ENCODE results near the gene TTC34.

Gene TTC34

DNA sequence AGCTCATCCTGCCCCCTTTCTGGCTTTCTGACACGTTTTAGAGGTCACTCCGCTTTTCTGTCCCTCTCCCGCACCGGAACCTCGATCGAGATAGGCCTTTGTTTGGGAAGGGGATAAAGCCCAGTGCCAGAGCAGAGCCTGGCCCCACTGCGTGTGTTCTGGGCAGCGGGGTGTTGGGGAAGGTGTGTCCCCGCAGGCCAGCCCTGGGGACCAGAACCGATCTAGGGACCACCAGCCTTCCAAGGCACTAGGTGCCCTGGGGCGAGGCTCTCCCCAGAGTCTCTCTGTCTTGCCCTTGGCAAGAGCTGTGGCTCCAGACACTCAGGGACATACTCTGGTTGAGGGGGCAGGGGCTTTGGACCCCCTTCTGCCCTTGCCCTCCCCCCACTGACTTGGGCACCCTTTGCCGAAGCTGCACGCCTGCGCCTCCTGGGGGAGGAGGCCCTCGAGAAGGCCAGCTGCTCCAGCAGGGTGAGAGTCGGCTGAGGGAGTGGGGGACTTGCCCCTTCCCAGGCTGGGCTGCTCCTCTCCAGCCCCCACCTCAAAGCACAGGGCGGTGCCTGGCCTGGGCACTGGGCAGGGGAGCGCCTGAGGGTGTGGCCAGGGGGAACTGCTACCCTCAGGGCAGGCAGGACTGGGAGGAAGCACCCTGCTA is 198.5 kb downstream of the TTC34 start:
- DNase-seq = no peak

DNA sequence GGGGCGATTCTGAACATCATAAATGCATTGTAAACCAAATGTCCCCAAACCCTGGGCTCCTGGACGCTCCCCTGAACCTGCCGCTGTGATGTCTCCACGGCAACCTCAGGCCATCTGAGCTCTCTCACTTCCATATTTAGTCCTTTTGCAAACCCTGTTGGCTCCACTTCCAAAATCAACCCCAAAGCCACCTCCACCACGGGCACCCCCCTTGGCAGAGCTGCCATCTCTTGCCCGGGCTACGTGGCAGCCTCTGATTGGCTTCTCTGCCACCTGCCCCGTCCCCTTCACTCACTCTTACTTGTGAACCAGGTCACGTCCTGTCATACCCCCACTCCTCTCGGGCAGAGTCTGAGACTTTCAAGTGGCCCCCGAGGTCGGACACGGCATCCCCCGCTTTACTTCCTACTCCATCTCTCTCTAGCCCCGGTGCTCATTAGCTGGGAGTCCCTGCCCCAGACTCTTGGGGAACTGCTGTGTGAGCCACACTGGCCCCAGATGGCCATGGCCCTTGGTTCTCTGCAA is 199.1 kb downstream of the TTC34 start:
- no peak for DNase-seq

DNA sequence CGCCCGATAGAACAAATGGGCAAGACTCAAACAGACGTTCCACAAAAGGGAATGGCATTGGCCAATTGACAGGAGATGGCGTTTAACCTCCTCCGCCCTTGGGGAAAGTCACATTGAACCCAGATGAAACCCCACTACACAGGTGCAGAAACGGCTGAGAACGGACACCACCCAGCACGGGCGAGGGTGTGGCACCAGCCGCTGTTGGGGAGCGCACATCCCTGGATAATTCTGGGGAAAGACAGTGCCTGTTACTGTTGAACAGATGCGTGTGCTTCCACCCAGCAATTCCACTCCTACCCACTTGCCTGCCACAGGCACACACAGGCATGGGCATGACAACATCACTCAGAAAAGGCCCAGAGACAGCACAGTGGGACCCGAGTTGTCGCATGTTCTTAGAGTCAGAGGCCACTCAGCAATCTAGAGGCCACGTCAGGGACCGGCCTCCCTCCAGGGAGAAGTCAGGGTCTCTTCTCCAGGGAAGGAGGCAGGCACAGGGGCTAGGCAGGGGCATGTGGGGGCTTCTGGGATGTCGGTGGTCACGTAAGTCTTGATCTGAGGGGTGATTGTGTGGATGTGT is 199.7 kb downstream of the TTC34 start:
- DNase-seq = no peak

DNA sequence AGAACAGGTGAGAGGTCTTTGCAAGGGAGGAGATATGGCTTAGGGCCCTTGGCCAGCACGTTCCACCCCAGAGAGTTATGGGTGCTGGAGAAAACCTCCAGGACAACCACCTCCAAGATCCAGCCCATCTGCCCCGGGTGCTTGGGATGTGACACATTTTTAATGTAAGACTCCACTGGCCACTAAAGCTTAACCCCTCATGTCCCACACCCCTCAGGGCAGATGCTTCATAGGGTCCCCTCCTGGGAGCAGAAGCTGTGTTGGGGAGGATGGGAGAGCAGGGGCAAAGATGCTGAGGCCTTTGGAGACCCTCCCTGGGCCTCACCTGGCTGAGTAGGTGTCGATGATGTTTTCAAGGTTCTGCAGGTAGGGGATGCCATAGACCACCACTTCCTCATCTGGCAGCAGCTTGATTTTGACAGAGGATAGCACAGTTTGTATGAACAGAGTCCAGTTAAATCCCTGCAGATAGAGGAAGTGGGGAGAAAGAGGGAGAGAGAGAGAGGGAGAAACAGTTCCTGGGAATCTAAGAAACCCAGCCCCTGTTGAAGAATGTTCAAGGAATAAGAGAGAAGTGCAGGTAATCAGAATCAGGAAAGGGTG is 203.1 kb downstream of the TTC34 start:
- no peak for DNase-seq

DNA sequence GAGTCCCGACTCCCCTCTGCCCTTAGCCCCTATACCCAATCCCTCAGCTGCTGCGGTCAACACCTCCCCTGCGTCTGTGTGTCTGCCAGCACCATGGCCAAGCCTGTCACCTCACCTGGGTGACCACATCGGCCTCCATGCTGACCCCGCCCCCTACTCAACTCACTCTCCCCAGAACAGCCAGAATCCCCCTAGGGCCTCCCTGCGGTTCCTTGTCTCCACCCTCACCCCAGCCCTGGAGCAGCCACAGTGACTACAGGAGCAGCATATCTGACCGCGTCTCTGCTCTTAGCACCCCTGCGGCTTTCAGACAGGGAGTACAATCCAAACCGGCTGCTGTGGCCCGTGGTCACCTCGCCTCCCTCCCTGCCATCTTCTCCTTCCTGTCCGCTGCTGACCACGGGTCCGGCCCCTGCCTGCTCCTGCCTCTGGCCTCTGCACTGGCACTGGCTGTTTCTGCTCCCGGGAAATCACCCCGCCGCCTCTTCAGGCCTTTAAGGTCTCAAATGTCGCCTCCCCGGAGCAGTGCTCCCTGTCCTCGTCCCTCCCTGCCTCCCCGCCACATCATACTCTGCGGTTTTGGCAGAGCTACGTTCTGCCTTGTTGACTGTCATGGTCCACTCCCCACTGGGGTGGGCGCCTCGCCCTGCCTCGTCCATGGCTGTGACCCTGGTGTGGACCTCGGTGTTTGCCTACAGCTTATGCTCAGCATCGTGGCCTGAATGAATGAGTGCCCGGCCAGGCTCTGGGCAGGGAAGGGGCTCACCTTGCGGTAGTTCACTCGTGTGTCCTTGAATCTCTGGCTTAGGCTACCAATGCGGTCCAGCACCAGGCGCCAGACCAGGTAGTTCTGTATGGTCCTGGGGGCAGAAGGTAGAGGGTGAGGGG is 203.8 kb downstream of the TTC34 start:
- DNase-seq = no peak

DNA sequence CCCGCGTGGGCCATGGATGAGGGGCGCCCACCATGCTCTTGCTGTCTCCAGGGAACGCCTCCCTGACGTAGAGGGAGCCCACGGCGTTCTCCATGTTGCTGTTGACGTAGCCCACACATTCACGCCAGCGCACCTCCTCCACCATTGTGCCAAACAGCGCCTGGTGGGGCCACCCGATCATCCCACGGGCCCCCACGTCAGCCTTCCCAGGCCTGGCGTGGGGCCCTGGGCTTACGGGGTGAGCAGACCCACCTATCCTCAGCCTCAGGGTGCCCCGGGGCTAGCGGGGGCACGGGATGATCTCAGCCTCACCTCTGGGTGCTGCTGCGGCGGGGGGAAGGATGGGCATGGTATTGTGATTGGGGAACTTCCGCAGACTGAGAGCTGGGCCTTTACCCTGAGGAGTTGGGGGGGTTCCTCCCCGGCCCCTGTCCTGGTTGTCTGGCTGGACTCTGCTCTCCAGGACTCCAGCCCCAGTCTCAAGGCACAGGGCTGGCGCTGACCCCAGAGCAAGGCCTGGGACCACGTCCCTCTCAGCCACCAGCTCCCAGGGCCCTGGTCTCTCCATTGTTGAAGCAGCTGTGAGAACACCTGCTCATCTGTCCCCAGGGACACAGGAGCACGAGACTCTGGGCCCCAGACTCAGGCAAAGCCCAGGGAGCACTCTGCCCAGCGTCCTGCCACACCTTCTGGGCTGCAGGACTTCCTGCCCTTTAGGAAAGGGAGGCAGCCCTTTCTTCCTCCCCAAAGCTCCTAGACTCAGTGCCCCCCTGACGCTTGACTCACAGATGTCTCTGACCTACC is 204.8 kb downstream of the TTC34 start:
- DNase-seq = no peak

DNA sequence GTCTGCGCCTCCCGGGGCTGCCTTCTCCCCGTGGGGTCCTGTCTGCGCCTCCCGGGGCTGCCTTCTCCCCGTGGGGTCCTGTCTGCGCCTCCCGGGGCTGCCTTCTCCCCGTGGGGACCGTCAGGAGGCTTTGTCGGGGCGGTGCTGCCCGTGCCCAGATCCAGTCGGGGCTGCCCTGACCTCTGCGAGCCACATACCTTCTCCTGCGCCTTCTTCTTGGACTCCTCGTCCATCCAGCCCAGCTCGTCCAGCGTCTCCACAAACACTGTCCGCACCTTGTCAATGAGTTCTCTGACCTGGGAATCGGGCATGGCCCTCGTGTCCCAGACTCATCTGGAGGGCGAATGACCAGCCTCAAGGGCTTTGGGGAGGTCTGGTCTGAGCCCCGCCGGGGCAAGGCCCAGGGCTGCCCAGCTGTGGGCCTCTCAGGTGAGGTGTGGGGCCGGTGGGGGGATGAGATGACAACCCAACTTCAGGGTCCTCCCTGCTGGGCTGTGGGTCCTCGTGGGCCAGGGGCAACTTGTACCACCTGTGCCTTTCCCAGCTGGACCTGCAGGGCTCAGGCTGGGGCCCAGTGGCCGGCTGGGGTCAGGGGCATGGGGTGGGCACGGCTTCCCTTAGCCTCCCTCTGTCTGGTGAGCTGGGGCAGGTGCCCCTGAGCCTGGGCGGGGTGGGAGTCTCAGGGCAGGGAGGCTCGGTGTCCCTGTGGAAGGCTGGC is 205.5 kb downstream of the TTC34 start:
- DNase-seq = no peak

DNA sequence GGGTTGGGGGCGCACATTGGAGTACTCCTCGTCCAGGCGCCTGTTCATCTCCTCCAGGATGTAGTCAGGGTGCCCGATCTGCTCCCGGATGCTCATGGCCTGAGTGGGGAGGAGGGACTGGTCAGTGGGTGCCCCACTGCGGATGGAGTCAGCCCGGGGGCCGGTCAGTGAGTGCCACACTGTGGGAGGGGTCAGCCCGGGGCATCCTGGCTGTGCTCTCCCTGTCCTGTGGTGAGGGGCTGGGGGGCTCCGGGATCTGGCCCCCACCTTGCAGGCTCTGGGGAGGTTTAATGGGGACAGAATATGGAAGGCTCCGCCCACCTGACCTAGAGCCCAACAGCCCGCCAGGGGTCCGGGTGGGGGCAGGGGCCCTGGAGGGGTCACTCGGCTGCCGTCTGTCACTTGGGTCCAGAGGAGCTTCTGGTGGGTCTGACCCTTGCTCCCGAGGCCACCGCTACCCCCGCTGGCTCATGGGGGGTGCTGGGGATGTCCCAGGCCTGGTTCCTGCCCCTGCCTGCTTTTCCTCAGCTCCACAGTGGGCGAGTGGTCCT is 206.2 kb downstream of the TTC34 start:
- DNase-seq = no peak

DNA sequence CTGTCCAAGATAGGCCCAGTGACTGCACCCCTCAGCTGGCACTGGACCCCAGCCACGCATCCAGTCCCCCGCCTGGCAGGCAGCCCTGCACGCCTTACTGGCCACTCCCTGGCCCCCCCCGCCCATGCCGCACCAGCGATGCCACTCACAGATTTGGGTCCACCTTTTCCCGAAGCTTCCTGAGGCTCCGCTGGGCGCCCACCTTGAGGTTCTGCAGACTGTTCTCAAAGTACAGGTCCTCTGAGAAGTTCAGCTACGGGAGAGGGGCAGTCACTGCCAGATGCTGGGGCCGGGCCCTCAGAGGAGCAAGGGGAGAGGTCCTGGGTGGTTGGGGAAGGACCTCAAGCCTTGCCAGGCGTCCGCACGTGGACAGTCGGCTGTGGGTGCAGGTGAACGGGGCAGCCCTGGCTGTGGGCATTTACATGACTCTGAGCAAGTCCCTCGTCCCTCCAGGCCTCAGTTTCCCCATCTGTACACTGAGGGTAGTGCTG is 206.8 kb downstream of the TTC34 start:
- no peak for DNase-seq

DNA sequence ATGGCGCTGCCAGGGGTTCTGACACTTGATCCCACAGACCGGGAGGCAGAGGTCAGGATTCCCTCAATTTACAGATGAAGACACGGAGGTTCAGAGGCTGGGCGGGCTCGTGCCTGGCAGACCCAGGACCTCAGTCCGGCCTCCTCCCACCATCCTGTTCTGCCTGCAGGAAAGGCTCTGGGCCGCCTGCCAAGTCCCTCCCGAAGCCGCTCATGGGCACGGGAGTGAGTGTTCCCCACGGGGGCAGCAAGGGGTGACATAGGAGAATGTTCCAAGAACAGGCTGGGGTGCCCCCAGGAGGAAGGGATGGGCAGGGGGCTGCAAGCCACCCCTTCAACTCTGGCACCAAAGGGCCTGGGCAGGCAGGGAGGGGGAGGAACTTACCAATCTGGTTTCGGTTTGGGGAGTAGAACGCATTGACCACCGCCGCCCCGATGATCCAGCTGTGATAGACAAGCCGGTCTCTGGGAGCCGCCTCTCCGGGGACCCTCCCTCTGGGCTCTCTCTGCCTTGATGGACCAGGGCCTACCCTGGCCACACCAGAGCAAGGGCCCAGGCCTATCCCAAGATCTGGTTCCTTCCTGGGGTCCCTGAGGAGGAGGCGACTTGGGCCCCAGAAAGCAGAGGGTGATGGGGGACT is 207.4 kb downstream of the TTC34 start:
- no peak for DNase-seq

DNA sequence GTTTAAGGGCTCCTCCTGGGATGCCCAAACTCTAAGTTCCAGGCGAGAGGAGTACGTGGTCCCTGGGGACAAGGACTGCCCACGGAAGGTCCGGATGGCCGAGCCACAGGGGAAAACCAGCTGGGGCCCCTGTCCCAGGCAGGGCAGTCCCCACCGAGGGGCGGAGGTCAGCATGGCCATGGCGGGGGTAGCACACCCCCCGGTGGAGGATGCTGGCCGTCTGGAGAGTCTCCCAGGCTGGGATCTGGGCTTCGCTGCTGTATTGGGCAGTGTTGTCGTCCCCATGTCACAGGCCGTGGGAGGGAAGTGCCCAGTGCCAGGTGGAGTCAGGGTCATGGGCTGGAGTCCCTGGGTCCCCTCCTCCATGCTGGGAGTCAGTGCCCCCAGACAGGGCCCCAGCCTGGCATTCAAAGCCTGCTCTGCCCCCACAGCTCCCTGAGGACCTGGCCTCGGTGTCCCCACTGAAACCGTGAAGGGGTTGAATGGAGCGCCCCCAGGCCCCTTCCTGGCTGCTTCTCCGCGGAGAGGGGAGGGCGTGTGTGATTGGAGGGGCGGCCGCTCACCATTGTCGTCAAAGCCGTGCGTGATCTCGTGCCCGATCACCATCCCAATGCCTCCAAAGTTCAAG is 208.1 kb downstream of the TTC34 start:
- DNase-seq = no peak

DNA sequence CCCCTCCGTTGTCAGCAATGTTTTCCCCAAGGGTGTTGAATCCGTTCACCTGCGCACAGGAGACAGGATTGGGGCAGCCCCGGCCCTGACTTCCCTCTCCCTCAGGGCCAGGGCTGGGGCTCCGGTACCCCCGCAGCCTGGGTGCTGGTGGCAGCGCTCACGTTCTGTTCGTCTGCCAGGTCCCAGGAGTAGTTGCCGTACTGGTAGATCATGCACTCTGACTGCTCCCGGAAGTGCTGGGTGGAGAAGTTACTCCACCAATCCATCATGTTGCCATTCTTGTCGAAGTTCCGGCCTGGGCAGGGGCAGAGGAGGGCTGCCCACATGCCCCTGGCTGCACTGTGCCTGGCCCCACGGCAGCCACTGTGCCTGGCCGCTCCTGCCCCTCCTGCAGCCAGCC is 208.8 kb downstream of the TTC34 start:
- DNase-seq = no peak

DNA sequence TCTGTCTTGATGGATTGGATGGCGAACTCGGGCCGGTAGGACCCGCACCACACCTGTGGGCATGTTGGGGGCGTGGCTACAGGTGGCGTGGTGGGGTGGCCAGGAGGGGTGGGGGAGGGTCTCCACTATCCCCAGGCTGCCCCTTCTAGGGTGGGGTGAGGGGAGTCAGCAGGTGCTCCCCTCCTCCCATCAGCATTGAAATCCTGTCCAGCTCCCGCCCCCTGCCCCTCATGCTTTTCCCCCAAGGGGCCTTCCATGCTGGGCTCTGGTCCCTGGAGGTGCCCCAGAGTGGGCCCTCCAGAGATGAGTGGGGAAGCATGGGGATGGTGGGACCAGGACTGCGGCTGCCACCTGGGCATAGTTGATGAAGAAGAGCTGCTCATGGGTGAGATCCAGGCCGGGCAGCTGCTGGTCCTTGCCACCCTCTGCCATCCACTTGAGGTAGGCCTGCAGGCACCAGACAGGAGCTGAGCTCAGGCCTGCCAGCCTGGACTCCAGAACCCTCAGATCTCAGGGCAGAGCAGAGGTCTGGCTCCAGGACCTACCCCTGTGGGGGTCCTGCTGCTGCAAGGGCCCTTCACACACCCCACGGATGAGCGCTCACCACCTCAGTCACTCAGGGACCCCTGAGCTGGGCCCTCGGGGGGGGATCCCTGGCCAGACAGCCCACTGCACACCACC is 209.8 kb downstream of the TTC34 start:
- DNase-seq = no peak

DNA sequence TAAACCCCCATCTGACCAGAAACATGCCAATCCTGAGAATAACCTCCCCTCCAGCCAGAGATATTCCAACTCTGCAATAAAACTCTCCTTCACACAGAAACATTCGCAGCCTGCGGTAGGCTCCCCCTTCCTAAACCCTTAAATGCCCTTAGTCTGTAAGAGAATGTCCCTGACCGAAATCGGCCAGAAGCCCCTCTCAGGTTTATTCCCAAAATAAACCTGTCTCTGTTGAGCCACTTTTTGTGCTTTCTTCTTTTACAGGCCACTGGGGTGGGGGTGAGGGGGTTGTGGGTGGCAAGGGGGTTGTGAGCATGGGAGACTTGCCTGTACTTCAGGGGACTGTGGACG is 210.3 kb downstream of the TTC34 start:
- no peak for DNase-seq

DNA sequence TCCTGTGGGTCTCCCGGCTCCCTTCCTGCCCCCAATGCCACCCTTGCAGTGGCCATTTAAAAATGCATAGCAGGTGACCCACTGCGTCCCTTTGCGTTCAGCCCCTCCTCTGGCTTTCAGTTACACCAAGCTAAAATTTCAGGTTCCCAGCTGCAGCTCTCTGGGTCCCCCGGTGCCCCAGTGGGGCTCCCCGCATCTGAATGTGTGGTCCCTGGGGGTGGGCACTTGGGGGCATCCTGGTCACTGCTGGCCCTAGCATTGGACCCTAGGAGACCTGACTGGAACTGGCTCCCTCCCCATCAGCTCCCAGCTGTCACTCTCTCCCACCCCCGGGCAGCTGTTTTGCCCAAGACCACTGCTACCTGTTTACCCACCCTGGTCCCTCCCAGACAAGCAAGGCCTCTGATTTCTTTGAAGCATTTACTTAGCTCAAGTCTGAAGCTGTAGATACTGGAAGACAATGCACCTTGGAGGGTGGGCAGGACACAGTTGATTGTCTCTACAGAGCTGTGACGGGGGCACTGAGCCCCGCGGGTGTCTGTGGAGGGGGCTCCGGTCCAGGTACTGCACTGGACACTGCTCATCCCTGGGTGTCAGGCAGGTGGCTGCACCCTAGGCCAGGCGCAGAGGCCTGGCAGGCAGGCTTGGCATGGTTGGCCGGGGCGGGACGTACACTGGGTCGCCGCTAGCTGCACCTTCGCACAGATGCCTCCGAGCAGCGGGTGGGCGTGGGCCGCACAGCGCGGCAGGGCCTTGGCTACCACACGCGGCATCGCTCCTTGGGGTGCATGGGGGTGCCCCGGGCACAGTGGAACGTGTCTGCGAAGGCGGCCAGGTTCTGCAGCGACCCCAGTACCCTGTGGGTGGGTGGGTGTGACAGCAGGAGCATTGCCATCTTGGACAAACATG is 211.0 kb downstream of the TTC34 start:
- no peak for DNase-seq

DNA sequence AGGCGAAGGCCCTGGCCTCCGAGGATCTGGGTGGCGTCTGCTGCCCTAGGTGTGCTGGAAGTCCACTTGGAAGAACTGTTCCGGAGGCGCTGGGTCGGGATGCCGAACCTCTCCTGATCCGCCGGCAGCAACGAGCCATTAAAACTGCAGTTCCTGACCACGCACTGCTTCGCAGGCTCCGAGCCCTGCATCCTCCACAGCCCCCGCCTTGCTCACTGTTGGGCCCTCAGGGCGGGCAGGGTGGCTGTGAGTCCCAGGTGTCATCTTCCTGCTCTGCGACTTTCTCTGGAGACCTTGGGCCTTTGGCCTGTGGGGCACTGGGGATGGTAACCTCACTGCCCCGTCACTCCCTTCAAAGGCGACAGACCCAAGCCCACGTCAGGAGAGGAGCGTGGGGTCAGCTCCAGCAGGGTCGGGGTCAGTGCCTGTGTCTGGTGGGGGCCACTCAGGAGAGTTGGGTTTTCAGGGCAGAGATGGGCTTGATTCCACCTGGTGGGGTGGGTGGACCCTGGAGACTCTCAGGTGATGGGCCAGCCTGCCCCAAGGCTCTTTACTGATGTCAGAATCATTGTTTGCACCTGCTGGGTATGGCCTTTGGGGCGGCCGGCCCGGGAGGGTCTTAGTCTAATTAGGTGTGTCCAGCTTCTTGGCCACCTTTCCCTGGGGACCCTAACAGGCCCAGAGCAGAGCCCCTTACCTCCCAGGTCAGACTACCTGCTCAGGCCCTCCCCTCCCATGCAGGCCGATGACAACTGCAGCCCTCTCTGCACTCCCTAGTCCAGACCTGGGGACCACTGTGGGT is 211.9 kb downstream of the TTC34 start:
- DNase-seq = no peak

DNA sequence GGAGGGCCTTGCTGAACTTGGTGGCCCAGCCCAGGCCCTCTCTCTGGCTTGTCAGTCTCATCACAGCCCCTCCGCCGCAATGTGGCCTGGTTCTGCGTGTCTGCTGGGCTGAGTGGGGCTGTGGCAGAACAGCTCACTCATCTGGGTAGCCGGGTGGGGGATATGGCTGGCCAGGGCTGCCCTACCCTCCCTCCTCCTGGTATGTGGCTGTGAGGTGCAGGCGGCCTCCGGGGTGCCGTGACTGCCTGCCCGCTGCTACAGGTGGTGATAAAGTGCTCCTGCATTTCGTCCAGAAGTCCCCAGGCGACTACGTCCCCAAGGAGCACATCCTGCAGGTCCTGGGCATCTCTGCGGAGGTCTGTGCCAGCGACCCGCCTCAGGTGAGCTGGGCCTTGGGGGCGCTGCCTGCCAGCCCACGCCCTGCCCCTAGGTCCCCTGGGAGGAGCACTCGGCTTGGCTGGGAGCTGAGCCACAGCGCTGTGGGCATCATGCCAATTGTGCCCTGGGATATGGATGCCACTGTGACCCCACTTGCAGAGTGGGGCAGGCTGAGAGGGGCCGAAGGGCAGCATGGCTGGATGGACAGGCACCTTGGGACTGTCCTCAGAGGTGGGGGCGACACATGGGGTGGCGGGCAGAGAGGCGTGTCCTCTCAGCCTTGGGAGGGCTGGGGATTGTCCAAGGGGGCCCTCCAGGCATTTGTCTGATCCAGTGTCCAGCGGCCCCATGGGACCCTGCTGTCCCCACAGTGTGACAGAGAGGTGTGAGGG is 212.6 kb downstream of the TTC34 start:
- DNase-seq = no peak
